IPS-20b (cell line): ENCODE measurements around the gene SNTG2.

Source experiments
- H3K27ac ChIP-seq: one replicate; pipeline ENCODE4 v1.5.1; 2013; ENCODE audit warnings: low read length
- H3K27me3 ChIP-seq: 2 replicates; pipeline ENCODE4 v1.6.1; 2013; ENCODE audit warnings: mild to moderate bottlenecking, low read length, inconsistent platforms; ENCODE audit not compliant: insufficient read depth
- H3K36me3 ChIP-seq: 2 replicates; pipeline ENCODE4 v1.6.1; 2013; ENCODE audit warnings: low read depth, mild to moderate bottlenecking, inconsistent platforms, low read length, moderate library complexity; ENCODE audit not compliant: insufficient read depth
- H3K4me1 ChIP-seq: 2 replicates; pipeline ENCODE4 v1.6.1; 2013; ENCODE audit warnings: mild to moderate bottlenecking, control low read depth, inconsistent platforms, low read length, moderate library complexity; ENCODE audit not compliant: insufficient read depth
- H3K4me3 ChIP-seq: 2 replicates; pipeline ENCODE4 v1.5.1; 2013; ENCODE audit warnings: mild to moderate bottlenecking, low read length, inconsistent platforms
- H3K9ac ChIP-seq: 2 replicates; pipeline ENCODE4 v1.6.1; 2013; ENCODE audit warnings: low read depth, mild to moderate bottlenecking, inconsistent platforms, low read length, moderate library complexity
- H3K9me3 ChIP-seq: 2 replicates; pipeline ENCODE4 v1.6.1; 2013; ENCODE audit warnings: mild to moderate bottlenecking, low read depth, low read length, inconsistent platforms; ENCODE audit not compliant: insufficient read depth

Gene SNTG2

DNA sequence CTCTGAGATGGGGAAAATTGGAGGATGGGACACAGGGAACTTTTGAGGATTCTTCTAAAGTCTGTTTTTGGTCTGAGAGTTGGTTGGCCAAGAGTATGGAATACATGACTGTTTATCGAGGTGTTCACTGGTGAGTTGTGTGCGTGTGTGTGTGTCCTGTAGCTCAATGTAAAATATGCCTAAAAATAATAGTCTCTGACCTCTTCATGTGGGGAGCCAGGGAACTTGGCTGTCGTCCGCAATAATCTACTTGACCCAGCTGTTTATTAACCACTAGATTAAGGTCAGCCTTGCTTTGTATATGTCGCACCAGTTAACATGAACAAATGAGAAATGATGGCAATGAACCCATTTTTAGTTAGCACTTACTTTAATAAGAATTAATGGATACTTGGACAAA lies 285.2 kb downstream of the SNTG2 start:
- Histone ChIP-seq H3K9me3 (no peaks in the 10 kb centered on the region), H3K27me3 (no peaks in the 10 kb centered on the region)

GRCh38 chr2:1236606-1237005 lies 286.0 kb downstream of the SNTG2 start:
- Histone ChIP-seq H3K4me3 (no peak overlapping the region), H3K27ac (no peak overlapping the region), H3K36me3 (no peaks in the 10 kb centered on the region), H3K9ac (no peak overlapping the region), H3K4me1 (peaks cover 2% of the 10 kb centered on the region; the same call in 1 of the 2 replicates), H3K9me3 (no peaks in the 10 kb centered on the region), H3K27me3 (no peaks in the 10 kb centered on the region)

More for the DNA sequence above, 285.2 kb downstream of the SNTG2 start:
- no peaks in the 10 kb centered on the region for H3K36me3 ChIP-seq
- no peak overlapping the region for H3K27ac ChIP-seq
- peaks cover 2% of the 10 kb centered on the region; the same call in 1 of the 2 replicates for H3K4me1 ChIP-seq
- H3K4me3 ChIP-seq = no peak overlapping the region
- no peak overlapping the region for H3K9ac ChIP-seq

- no peaks in the 10 kb centered on the region for H3K27me3 ChIP-seq
- H3K4me1 ChIP-seq = peaks cover 2% of the 10 kb centered on the region; the same call in 1 of the 2 replicates
- no peaks in the 10 kb centered on the region for H3K36me3 ChIP-seq
- no peak overlapping the region for H3K4me3 ChIP-seq
- no peak overlapping the region for H3K9ac ChIP-seq
- H3K9me3 ChIP-seq = no peaks in the 10 kb centered on the region
- no peak overlapping the region for H3K27ac ChIP-seq
Observed at GRCh38 chr2:1237783-1238182, 287.1 kb downstream of the SNTG2 start.

GRCh38 chr2:1238598-1239138 lies 288.0 kb downstream of the SNTG2 start:
- Histone ChIP-seq H3K27ac (no peak overlapping the region), H3K4me1 (peaks cover 2% of the 10 kb centered on the region; the same call in 1 of the 2 replicates), H3K36me3 (no peaks in the 10 kb centered on the region), H3K9me3 (no peaks in the 10 kb centered on the region), H3K9ac (no peak overlapping the region), H3K27me3 (no peaks in the 10 kb centered on the region), H3K4me3 (no peak overlapping the region)

DNA sequence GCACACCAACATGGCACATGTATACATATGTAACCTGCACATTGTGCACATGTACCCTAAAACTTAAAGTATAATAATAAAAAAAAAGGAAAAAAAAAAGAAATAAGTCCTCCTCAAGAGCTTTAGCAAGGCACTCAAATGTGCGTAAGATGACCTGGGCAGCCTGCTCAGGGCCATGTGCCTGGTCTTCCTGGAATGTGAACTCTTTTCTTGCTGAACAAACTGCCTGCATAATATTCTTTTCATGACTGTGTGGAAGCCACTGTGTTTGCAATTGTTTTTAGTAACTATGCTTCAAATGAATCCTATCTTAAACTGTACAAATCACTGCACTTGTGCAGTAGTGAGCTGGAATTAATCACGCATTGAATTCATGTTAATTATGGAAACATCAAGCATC lies 294.5 kb downstream of the SNTG2 start:
- no peaks in the 10 kb centered on the region for H3K9me3 ChIP-seq
- no peaks in the 10 kb centered on the region for H3K27me3 ChIP-seq
- H3K9ac ChIP-seq = no peak overlapping the region
- no peak overlapping the region for H3K27ac ChIP-seq
- no peaks in the 10 kb centered on the region for H3K36me3 ChIP-seq
- H3K4me1 ChIP-seq = no peaks in the 10 kb centered on the region
- H3K4me3 ChIP-seq = no peak overlapping the region

- Histone ChIP-seq H3K4me3 (no peak overlapping the region), H3K27me3 (no peaks in the 10 kb centered on the region)
Observed at GRCh38 chr2:1246239-1246638, 295.6 kb downstream of the SNTG2 start.

GRCh38 chr2:1246991-1247390 lies 296.3 kb downstream of the SNTG2 start:
- H3K4me3 ChIP-seq = no peak overlapping the region
- H3K27me3 ChIP-seq = no peaks in the 10 kb centered on the region
- H3K9me3 ChIP-seq = no peaks in the 10 kb centered on the region
- no peak overlapping the region for H3K9ac ChIP-seq
- no peaks in the 10 kb centered on the region for H3K36me3 ChIP-seq
- no peaks in the 10 kb centered on the region for H3K4me1 ChIP-seq
- H3K27ac ChIP-seq = no peak overlapping the region

More at GRCh38 chr2:1246239-1246638, 295.6 kb downstream of the SNTG2 start:
- Histone ChIP-seq H3K27ac (no peak overlapping the region), H3K4me1 (no peaks in the 10 kb centered on the region), H3K36me3 (no peaks in the 10 kb centered on the region), H3K9ac (no peak overlapping the region), H3K9me3 (no peaks in the 10 kb centered on the region)

DNA sequence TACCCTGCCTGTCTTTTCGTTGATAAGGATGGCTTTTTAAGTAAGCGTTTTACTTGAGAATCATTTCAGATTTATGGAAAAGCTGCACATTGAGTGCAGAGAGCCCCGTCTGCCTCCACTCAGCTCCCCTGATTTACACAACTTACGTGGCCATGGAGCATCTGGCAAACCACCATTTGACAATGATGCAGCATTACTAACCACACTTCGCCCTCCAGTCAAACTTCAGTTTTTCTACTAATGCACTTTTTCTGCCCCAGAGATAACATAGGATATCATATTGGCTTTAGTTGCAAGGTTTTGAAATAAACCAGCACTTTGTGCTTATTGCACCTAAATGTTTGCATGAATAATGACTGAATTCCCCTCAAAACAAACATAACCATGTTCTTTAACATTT lies 297.5 kb downstream of the SNTG2 start:
- Histone ChIP-seq H3K27ac (no peak overlapping the region), H3K36me3 (no peaks in the 10 kb centered on the region), H3K9ac (no peak overlapping the region), H3K27me3 (no peaks in the 10 kb centered on the region), H3K4me3 (no peak overlapping the region), H3K9me3 (no peaks in the 10 kb centered on the region), H3K4me1 (no peaks in the 10 kb centered on the region)

DNA sequence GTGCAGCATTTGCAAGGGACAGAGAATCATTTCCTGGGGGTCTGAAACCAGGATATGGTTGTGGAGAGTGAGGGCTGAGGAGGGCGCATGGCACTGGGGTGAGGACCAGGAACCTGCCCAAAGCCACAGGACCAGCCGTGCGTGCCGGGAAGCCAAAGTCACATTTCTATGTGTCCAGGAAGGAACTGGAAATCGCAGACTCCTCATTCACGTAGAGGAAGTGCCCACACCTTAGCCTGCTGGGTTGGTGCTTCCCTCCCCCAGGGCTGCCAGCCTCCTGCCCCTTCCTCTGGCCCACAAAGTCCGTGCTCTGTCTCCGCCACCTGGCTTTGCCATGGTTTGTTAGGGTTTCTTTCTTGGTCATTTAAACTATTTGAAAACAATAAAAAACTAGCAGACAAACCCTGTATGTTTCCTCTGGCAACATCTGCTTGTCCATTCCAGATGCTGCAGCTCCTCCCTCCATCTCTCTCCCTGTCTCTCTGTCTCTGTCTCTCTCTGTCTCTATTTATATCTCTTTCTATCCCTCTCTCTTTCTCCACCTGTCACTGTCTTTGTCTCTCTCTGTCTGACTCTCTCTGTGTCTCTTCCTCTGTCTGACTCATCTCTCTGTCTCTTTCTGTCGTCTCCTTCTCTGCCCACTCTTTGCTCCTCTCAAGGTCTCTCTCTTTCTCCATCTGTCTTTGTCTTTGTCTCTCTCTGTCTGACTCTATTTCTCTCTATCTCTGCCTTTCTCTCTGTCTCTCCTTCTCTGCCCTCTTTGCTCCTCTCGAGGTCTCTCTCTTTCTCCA lies 299.4 kb downstream of the SNTG2 start:
- no peaks in the 10 kb centered on the region for H3K4me1 ChIP-seq
- H3K9me3 ChIP-seq = no peaks in the 10 kb centered on the region
- H3K4me3 ChIP-seq = no peak overlapping the region
- H3K9ac ChIP-seq = no peak overlapping the region
- no peaks in the 10 kb centered on the region for H3K36me3 ChIP-seq
- H3K27ac ChIP-seq = no peak overlapping the region
- H3K27me3 ChIP-seq = no peaks in the 10 kb centered on the region

- Histone ChIP-seq H3K4me1 (no peaks in the 10 kb centered on the region), H3K27me3 (no peaks in the 10 kb centered on the region), H3K4me3 (no peak overlapping the region)
Observed at GRCh38 chr2:1251520-1251919, 300.9 kb downstream of the SNTG2 start.

DNA sequence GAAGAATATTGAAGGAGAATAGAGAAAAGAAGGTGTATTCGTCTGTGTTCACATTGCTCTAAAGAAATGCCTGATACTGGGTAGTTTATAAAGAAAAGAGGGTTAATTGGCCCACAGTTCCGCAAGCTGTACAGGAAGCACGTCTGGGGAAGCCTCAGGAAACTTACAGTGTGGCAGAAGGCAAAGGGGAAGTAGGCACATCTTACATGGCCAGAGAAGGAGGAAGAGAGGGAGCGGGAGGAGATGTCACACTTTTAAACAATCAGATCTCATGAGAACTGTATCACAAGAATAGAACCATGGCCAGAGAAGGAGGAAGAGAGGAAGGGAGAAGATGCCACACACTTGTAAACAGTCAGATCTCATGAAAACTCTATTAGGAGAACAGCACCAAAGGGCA lies 303.0 kb downstream of the SNTG2 start:
- Histone ChIP-seq H3K27me3 (no peaks in the 10 kb centered on the region), H3K36me3 (no peaks in the 10 kb centered on the region), H3K4me1 (no peaks in the 10 kb centered on the region), H3K4me3 (no peak overlapping the region), H3K9ac (no peak overlapping the region), H3K27ac (no peak overlapping the region), H3K9me3 (no peaks in the 10 kb centered on the region)

More at GRCh38 chr2:1251520-1251919, 300.9 kb downstream of the SNTG2 start:
- H3K9ac ChIP-seq = no peak overlapping the region
- no peaks in the 10 kb centered on the region for H3K36me3 ChIP-seq
- H3K9me3 ChIP-seq = no peaks in the 10 kb centered on the region
- H3K27ac ChIP-seq = no peak overlapping the region

DNA sequence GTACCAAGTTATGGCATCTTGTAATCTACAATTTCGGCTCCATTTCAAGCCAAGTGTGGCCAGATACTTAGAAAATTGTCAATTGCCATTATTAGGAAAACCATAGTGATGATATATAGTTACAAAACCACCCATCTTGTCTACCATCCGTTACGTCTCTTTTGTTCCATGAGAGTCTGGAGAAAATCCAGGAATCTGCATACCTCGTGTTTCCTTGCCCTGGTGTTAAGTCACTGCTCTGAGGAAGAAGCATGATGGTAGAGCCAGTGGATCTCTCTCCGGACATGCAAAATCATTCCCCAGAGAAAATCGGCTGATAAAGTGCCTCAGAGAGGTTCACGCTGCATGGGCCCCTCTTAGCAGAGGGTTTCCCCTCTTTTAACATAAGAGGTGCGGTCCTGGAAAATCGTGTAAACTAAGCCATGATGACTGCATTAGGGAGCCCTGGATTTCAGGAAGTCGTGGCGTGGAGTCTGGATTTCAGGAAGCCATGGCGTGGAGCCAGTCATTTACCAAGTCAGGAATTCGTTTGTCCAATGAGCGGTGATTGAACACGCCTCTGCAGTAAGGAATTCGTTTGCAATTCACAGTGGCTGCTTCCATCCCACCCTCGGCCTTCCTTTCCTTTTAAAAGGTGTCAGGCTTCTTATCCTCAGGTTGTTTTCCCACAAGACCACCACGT lies 304.2 kb downstream of the SNTG2 start:
- Histone ChIP-seq H3K9ac (no peak overlapping the region), H3K4me1 (no peaks in the 10 kb centered on the region), H3K27ac (no peak overlapping the region), H3K36me3 (no peaks in the 10 kb centered on the region), H3K9me3 (no peaks in the 10 kb centered on the region), H3K4me3 (no peak overlapping the region), H3K27me3 (no peaks in the 10 kb centered on the region)
